ENCODE data around the gene CISH.

DNA sequence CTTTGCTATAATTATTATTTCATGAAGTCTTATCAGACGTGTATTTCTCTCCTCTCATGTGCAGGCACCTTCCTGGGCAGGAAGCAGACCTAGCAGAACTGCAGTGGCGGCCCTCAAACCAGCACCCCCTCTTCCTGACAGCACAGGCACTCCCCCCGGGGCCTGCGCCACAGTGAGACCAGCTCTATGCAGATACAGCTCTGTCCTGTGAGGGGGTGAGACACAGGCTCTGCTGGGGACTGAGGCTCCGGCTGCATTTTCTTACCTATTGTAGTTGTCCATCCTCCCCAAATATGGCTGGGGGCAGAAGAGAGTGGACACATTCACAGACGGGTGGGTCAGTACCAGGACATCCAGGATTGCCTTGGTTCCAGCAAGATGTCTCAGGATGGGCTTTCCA, 5.0 kb downstream of the CISH start:
- TF ChIP-seq, protein P1, sequence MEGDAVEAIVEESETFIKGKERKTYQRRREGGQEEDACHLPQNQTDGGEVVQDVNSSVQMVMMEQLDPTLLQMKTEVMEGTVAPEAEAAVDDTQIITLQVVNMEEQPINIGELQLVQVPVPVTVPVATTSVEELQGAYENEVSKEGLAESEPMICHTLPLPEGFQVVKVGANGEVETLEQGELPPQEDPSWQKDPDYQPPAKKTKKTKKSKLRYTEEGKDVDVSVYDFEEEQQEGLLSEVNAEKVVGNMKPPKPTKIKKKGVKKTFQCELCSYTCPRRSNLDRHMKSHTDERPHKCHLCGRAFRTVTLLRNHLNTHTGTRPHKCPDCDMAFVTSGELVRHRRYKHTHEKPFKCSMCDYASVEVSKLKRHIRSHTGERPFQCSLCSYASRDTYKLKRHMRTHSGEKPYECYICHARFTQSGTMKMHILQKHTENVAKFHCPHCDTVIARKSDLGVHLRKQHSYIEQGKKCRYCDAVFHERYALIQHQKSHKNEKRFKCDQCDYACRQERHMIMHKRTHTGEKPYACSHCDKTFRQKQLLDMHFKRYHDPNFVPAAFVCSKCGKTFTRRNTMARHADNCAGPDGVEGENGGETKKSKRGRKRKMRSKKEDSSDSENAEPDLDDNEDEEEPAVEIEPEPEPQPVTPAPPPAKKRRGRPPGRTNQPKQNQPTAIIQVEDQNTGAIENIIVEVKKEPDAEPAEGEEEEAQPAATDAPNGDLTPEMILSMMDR (conservative IDR thresholded peaks at IDR 0.05; ENCODE audit: low read depth, low read length): no peak
- TF ChIP-seq EZH2 (IDR thresholded peaks at IDR 0.05; ENCODE audit: low read length, unreplicated experiment): no peak

Data from PC-3 (cell line).